Stimulated activated CD8-positive, alpha-beta memory T cell treated with anti-CD3 and anti-CD28 coated beads, Interleukin-12 subunit alpha, Interleukin-12 subunit beta, amount 100 ng/mL, for 24 hours (primary cell): Measurements from ENCODE around the gene ATG2A.

Source experiments
- DNase-seq: peaks from one replicate; pipeline ENCODE4 v3.0.0-alpha.2; 2020; ENCODE audit errors: extremely low read depth

Gene ATG2A

DNA sequence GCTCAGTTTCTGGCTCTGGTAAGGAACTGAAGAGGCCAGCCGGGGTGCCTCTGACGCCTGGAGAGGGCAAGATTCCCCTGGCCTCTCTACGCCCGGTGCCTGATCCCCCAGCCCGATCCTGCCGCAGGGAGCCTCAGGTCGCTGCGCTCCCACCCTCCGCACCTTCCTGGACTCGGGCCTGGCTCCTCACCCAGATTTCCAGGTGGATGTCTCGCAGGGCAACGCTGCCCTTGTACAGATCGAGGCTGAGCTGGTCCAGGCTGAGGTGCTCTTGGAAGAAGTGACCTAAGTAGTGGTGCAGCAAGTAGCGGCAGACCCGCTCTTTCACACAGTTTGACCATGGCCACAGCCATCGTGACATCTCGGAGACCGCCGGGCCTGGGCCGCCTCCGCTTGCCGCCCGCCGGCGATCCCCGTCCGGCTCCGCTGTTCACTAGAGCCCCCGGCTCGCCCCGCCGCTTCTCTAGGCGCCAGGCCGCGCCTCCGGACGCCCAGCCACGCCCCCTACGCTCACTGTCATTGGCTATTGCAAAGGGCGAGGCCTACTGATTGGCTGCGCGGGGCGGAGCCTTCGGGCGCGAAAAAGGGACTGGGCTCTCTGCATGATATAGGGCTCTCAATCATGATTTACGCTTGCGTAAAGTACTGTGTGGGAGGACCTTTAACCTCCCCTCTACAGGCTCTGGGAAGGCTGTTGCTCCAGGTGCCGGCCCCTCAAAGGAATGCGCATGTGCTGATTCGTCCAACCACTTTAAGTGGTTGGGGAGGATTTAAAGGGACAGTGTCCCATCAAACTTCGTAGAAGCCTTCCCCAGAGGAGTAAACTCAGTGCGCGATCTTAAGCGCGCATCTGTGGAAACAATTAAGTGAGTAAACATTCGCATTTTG lies at the start of gene ATG2A:
ATG2A (minus strand) TSS at position 435 of the 888 bp plus-strand sequence; CDS start at position 361, 74 bp downstream.
- peak; percentile 97 for DNase-seq

DNA sequence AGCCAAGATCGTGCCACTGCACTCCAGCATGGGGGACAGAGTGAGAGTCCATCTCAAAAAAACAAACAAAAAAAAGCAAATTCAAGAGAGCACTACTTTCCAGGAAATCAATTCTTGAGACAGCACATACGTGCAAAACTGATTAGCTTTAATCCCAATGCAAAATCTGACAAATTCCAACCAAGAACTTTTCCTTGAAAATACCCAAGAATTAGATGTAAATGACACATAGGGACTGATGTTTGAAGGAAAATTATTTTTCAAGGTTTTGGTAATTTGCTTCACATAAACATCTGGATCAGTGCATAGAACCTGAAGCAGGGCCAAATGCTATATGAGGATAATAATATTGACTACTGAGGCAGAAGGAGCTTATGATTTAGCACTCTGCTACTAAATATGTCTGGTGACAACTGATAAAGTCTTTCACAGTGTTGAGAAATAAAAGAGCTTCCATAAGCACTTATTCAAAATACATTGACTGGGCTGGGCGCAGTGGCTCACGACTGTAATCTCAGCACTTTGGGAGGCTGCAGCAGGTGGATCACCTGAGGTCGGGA lies 46.1 kb upstream of the ATG2A start:
- DNase-seq = no peak

DNA sequence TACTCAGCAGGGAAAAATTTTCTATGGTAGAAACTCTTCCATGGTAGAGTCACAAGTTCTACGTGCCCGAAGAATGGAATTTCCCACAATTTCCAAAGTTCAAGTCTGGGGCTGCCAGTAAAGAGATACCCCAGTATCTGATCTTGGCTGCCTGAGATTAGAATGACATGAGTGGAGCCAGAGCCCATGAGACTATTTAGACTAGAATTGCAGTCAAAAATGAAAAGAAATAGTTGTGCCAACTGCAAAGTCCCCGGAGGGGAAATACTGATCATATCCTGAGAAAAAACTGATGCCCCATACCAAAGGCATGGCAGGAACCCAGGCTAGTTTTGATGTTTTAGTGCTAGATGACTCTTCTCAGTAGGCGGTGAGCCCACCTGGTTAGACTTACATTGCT lies 43.7 kb upstream of the ATG2A start:
- no peak for DNase-seq

DNA sequence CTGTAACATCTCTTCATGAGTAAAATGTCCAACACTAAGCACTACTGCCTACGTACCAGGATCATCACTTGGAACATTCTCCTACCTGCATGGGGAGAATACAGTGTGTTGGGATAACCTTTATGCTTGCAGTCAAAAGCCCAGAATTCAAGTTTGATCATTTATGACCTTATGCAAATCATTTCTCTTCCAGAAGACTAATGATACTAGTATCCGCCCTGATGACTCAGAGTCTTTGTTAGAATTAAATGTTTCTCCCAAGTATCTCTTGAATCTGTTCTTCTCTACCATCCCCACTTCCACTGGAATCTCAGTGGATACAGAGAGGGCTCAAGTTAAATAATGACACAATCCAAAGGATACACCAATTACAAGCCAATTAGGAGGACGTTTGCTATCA lies 42.5 kb upstream of the ATG2A start:
- DNase-seq = no peak

DNA sequence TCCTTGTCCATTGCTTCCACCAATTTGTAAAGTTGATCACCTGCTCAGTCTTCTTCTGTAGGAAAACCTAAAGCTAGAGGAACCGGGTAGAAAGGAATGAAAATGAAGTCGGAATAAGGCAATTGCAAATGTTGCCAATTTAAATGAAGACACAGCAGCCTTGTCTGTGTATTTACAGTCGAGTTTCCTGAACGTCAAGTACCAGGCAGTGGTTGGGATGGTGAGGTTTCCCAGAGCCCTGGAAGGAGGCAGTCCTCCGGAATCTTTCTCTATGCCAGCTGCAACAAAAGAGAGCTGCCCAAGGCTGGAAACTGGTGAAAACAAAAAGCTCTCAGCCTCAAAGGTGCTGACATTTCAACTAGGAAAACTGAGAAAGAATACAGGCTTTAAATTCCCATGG lies 37.2 kb upstream of the ATG2A start:
- no peak for DNase-seq

DNA sequence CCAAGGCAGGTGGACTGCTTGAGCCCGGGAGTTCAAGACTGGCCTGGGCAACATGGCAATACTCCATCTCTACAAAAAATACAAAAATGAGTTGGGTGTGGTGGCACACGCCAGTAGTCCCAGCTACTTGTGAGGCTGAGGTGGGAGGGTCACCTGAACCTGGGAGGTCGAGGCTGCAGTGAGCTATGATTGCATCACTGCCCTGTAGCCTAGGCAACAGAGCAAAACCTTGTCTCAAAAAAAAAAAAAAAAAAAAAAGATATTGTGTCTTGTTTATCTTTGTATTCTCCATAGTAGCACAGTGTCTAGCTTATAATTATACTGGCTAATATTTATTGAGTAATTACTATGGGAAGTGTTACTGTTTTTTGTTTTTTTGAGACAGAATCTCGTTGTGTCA lies 34.5 kb upstream of the ATG2A start:
- DNase-seq = no peak

DNA sequence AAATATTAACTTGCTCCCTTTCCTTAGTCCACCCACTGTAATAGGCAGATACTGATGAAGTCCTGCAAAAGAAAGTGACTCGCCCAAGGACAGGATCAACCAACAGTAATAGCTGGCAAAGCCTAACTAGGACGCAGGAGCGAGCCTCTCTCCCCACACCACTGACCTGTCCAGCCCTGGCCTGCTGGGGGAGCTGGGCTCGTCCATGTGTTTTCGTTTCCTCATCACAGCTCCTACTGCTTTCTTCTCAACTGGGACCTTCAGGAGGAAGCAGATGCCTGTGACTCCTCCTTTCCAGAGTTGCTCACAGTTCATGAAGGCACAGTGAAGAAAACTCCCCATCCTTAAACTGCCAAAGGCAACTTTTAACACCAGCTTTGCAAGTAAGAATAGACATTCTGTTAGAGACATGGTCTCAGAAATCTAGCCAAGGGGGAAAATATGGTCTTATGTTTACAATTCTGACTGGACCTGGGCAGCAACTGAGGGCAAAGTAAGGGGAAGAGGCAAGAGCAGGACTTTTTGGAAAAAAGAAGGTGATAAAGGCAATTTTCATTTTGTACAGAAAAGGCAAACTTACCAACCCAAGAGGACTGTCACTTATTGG lies 30.3 kb upstream of the ATG2A start:
- DNase-seq = no peak

DNA sequence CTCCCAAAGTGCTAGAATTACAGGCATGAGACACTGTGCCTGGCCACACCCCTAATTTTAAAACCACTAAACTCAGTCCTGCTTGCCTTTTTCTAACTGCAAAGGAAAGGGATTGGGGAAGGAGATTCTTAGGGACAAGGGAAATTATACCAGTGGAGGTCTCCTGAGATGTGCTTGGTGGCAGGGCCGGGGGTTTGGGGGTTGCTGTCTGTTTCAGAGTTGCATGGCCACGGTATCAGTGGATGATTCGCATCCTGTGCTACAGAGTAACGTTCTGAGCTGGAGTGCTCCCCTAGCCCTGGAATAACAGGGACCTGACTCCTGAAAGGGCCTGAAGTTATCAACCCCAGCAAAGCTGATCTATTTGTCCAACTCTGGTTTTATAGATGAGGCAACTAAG lies 19.5 kb upstream of the ATG2A start:
- DNase-seq = no peak

DNA sequence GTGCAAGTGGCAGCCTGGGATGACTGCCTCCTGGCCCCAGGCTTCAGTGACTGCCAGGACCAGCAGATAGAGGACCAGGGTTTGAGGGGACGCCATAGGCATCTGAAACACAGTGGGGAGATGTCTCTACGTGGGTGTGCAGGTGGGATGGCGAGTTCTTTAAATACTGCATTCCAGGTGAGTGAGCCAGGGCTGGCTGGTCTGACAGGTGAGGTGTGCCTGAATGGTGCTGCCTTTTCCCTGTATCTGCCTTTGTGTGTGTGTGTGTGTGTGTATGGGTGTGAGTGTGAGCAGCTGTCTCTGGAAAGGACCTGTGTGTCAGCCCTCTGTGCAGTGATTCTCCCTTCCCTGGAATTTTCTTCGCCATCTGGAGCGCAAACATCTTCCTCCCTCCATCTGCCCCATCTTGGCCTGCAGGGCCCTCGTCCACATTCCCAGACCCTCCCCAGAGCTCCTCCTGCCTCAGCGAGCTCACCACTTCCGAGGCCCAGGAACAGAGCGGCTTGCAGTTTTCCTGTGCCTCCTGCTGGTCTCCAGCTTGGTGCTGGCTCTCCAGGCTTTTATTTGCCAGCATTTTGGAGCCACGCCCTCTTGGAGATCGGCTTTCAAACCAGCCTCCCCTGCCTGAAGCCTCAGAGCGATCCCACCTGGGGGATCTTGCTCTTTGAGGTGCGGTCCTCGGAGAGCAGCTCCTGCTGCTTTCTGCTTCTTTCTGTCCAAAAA lies 18.5 kb upstream of the ATG2A start, which contains the start of gene GPHA2:
GPHA2 (minus strand) TSS at position 535 of the 723 bp plus-strand sequence; CDS start at position 102, 433 bp downstream.
- DNase-seq = no peak

DNA sequence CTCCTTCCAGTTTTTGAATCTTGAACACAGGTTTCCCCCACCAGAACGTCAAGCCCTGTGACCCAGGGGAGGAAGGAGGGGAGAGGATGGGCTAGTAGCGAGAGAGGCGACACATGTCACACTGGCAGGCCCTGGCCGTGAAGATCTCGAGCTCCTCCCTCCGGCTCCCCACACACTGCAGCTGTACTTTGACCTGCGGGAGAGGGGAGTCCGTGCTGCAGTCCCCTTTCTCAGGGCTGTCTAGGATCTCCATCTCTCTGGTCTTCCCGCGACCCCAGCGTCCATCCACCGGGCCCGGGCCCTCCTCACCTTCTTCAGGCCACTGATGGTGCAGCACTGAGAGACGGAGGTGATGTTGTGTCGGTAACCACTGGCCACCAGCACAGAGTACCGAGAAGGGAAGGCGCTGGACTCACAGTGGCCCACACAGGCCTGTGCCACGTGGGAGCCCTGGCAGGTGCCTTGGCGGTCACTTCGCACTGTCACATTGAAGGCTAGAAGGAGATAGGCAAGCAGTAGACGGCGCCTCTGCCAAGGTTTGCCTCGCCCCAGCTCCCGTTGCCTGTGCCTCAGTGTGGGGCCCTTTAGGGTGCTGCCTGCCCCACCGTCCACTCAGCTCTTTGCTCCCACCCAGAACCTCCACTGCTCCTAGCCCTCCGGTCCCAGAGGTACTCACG lies 17.8 kb upstream of the ATG2A start:
- DNase-seq = no peak

DNA sequence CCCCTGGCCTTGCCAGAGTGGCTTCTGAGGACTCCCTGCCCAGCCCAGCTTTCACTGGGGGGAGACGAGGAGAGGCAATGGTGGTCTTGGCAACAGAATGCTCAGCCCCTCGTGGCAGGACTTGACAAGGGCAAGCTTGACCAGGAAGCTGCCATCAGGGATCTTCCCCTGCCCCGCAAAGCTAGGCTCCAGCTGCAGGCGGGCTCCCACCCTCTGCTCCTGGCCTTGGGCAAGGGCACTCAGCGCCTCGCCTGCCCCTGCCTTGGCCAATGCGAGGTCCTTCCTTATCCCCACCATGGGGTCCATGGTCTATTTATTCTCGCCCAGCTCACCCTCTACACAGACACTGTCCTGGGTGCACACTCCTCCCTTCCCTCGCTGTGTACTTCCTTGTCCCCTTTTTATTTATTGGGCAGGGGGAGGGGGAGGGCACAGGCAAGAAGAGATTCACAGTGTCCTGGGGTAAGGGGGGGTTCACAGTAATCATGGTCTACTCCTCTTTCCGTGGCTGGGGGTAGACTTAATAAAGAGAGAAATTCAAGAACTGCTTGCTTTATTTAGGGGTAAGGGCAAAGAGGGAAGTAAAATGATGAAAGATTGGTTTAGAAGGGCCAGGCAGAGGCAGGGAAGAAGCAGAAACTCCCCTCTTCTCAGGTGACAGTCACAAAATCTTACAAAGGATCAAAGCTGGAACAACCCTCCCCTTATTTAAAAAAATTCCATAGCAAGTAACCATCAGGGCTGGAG lies 17.1 kb upstream of the ATG2A start:
- no peak for DNase-seq

DNA sequence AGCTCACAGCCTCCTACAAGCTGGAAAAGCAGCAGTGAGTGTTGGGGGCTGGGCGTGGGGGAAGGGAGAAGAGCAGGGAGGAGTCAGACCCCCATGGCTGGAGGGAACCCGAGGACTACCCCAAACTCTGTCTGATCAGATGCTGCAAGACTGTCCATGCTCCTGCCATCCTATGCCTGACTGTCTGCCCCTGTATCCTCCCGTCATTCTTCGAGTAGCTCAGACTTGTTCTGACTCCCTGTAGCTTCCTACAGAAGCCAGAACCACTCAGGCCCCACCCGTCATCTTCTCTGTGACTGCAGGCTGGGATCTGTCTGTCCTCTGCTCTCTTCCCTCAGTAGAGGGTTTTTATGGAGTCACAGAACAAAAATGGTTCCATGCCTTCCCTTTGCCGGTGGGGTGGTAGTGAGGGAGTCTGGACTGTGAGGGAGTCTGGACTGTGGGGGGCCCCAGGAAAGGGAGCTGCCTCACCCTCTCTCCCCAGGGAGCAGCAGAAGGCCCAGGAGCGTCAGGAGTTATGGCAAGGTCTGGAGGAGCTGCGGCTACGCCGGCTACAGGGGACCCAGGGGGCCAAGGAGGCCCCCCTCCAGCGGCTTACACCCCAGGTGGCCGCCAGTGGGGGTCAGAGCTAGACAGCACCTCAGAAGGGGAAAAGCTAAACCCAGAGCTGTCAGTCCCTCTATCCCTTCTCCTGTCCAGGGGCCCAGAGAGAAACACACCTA lies 16.4 kb upstream of the ATG2A start:
- no peak for DNase-seq

DNA sequence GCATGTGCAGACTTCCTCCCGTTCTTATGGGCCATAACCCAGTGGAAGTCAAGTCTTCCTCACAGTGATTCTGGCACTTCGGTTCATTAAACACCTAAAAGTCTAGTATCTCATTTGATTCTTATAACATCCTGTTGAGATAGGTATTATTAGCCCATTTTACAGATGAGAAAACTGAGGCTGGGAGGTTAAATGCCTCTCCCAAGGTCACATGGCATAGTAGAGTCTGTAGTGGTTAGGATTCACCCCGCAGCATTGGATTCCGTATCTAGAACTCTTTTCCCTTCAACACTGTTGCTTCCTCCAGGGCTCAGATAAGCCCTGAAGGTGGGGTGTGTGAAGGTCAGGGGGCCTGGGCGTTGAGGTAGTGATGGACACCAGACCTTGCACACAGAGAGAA lies 15.3 kb upstream of the ATG2A start:
- DNase-seq = no peak

DNA sequence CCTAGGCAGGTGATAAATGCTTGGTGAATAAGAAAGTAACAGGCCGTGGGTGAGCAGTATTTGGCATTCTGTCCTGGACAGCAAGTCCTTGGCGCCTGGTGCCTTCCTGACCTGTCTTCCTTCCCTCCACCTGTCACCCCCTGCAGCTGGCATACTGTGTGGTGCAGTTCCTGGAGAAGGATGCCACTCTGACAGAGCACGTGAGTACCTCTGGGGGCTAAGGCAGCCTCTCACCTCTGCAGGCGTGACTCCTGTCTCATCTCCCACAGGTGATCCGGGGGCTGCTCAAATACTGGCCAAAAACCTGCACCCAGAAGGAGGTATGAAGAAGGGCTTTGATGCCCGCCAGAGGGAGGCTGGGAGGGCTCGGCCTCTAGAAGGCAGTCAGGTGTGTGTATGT lies 14.3 kb upstream of the ATG2A start:
- DNase-seq = no peak

DNA sequence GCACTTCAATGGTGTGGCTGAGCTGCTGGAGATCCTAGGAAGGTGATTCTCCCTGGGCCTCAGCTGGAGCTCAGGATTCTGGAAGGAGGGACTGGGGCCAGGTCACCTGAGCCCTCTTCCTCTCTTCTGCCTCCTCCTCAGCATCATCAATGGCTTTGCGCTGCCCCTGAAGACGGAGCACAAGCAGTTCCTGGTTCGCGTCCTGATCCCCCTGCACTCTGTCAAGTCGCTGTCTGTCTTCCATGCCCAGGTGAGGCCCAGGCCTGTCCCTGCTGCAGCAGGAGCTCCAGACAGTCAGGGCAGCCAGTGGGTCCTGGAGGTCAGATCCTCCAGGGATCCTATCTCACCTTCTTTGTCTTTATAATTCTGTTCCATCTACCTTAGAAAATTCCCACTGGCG lies 13.3 kb upstream of the ATG2A start:
- no peak for DNase-seq

DNA sequence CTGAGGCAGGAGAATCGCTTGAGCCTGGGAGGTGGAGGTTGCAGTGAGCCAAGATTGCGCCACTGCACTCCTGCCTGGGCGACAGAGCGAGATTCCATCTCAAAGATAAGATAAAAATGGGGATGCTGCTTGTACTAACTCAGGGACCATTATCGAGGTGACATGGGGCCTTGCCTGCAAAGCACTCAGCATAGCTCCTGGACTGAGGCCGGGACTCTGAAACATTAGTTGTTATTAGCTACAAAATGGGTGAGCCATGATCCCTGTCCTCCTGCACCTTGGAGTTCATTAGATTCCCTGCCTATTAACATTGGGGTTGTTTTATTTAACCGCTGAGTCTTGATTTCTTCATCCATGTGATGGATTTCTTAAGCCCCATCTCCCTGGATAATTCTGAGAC lies 12.6 kb upstream of the ATG2A start:
- no peak for DNase-seq

DNA sequence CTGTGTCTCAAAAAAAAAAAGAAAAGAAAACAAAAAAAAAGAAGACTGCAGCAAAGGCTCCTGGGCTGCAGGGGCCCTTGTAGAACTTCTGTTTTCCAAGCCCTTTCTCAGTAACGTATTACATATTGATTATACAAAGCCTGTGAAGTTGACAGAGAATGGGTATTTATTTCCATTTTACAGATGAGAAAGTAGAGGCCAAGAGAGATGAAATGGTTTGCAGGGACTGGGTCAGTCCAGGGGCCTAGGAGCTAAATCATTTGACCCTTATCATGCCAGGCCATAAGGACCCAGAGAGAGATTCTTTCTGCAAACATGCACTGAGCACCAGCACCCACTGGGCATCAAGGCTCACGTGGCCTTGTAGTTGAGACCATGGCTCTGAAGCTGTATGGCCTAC lies 11.9 kb upstream of the ATG2A start:
- DNase-seq = no peak

DNA sequence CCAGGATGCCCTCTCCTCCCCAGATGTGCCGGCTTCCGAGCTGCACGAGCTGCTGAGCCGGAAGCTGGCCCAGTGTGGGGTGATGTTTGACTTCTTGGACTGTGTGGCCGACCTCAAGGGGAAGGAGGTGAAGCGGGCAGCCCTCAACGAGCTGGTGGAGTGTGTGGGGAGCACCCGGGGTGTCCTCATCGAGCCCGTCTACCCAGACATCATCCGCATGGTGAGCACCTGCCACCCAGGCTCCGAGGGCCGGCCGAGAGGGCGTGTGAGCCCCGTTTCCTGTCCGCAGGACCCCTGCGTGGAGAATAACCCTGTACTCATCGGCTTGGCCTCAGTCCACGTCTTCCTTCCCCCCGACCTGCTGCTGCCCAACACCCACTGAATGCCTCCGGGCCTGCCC lies 9.7 kb upstream of the ATG2A start:
- DNase-seq = no peak

DNA sequence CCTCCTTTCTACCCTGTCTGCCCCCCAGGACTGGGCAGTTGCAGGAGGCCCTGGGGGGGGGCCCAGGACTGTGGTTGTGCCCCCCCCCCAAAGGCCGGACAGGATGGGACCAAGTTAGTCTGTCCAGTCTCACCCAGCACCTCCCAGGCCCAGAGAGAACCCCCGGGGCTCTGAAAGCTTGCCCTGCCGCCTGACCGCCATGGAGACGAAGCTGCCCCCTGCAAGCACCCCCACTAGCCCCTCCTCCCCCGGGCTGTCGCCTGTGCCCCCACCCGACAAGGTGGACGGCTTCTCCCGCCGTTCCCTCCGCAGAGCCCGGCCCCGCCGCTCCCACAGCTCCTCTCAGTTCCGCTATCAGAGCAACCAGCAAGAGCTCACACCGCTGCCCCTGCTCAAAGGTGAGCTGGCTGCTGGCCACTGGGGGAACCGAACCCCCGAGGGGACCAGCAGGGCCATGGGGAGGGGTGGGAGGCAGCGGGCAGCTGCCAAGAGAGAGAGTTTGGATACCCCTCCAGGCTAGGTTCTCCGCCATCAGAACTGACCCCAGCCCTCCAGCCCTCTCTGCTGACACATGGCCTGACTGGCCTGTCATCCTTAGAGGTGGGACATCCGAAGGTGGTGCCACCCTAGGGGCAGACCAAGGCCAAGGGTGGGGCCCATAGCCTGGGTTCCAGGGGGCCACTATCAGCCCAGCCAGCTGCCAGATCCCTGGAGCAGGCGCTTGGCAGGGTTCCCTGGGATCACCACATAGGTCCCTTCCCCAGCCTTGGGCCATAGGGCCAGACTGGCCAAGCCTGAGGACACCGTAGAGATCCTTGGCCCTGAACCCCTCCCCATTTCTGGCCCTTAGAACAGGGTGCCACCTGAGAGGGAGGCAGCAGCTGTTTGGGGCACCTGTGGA lies 8.8 kb upstream of the ATG2A start:
- no peak for DNase-seq
